ENCODE results near the gene ZNF264.
A peak's percentile ranks its signal among the peaks of the same experiment; 100 is the strongest.
"Not testable (repeated sequence)": the region's sequence is repeated elsewhere in the genome, so short reads cannot be mapped to it uniquely, and the experiment has no call there.

The ZNF264 gene

DNA sequence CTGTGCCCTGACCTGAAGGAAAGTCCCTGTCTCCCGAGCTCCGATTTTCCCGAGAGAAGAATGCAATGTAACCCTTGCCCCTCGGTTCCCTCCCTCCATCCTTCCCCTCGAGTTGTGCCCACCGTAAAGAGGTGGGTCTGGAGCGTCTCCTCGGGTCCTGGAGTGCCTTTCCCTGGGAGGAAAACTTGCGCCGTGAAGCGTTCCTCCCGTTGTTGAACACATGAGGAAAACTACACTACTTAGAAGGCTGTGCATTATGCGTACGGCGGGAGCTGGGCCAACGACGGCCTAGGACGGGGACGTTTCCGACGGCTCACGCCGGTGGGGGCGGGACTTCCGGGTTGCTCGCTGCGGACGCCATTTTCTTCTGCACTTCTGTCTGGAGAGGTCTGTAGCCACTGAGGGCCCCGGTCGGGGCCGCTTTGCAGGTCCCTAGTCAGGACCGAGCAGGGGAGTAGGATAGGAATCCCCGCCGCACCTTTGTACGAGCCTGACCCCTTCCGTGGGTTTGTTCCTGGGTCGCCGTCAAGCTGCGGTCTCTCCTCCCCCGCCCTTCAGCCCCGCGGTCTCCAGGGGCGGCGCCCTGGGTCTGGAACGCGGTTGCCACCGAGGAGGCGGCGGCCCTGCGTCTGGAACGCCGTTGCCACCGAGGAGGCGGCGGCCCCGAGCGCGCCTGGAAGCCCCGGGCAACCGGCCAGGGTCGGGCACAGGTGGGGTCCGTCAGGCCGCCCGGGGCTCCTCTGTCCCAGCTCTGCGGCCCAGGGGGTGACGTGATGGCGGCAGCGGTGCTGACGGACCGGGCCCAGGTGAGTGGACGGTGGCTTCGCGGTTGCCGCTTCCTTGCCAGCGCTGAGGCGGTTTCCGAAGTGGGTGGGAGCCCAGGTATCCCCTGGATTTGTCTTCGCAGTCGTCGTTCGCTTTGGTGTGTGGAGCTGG, at the start of gene ZNF264:
TSS of gene ZNF264 (plus strand) at position 360 of the 936 bp plus-strand sequence. CDS start at position 774, 414 bp downstream.
- in situ Hi-C loops (cut with HindIII; ENCODE audit: low pct_unique_long_range_greater_than_20kb, low sequenced_read_pairs), result no loop called here

GRCh38 chr19:57141699-57142098, 49.6 kb upstream of the ZNF264 start:
- in situ Hi-C loops (cut with HindIII; ENCODE audit: low pct_unique_long_range_greater_than_20kb, low sequenced_read_pairs), result no loop called here
- DNase-seq (ENCODE audit: low read depth in 1 of 2, low spot score in 1 of 2), result no peak
- TF ChIP-seq JUND (IDR thresholded peaks at IDR 0.05; ENCODE audit: low read depth), result no peak

More for the DNA sequence above, at the start of gene ZNF264:
- TF ChIP-seq JUND (IDR thresholded peaks at IDR 0.05; ENCODE audit: low read depth), result no peak
- peak; percentile 67 to 88 for DNase-seq (ENCODE audit: low read depth in 1 of 2, low spot score in 1 of 2)

DNA sequence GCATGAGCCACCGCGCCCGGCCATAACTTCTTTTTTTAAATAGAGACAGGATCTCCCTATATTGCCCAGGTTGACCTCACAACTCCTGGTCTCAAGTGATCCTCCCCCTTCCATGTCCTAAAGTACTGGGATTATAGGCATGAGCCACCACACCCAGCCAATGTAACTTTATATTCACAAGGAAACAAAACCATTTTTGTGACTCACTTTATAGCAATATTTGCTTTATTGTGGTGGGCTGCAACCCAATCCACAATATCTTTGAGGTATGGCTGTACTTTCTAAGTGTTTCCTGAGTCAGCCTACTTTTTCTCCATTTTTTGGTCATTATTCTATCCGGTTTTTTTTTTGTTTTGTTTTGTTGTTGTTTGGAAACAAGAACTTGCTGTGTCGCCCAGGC, 38.4 kb upstream of the ZNF264 start:
- no peak for TF ChIP-seq JUND (IDR thresholded peaks at IDR 0.05; ENCODE audit: low read depth)
- in situ Hi-C loops (cut with HindIII; ENCODE audit: low pct_unique_long_range_greater_than_20kb, low sequenced_read_pairs), result no loop called here
- no peak for DNase-seq (ENCODE audit: low read depth in 1 of 2, low spot score in 1 of 2)

DNA sequence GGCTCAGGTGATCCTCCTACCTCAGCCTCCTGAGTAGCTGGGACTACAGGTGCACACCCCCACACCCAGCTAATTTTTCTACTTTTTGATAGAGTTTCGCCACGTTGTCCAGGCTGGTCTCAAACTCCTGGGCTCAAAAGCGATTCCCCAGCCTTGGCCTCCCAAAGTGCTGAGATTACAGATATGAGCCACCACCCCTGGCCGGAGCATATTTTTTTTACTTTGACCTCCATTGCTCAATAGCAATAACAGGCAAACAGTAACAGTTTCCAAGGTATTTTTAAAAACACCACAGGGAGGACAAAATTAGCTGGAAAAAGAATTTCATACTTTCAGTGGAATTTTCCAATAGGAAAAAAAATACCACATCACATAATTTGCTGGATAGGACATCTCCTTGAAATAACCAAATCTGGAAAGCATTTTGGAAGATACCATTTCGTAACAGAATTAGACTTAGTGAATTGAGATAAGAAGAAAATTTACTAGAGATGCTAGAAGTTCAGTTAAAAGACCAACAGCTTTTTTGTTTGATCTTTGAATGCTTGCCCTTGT, 29.2 kb upstream of the ZNF264 start:
- in situ Hi-C loops (cut with HindIII; ENCODE audit: low pct_unique_long_range_greater_than_20kb, low sequenced_read_pairs), result no loop called here
- no peak for TF ChIP-seq JUND (IDR thresholded peaks at IDR 0.05; ENCODE audit: low read depth)
- no peak for DNase-seq (ENCODE audit: low read depth in 1 of 2, low spot score in 1 of 2)

DNA sequence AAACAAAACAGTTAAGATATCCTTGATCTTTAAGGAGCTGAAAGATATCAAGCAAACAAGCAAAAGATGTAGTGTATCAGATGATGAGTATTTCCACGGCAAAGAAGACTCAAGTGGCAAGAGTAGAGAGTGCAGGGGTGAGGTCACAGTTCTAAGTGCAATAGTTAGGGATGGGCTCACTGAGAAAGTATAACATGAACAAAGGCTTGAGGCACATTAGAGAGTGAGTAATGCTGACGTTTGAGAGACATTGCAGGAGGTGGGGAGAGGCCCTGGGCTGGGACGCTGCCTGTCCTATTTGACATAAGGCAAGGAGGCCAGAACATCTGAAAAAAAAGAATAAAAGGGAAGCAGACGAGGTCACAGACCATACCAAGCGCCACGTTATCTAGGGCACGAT, 25.5 kb upstream of the ZNF264 start:
- no peak for DNase-seq (ENCODE audit: low read depth in 1 of 2, low spot score in 1 of 2)
- TF ChIP-seq JUND (IDR thresholded peaks at IDR 0.05; ENCODE audit: low read depth), result no peak
- in situ Hi-C loops (cut with HindIII; ENCODE audit: low pct_unique_long_range_greater_than_20kb, low sequenced_read_pairs), result no loop called here

GRCh38 chr19:57167385-57167784, 23.9 kb upstream of the ZNF264 start, which contains the start of gene DUXA:
TSS of gene DUXA (minus strand) at chr19:57167485. CDS start at chr19:57167443, 42 bp downstream.
- no peak for DNase-seq (ENCODE audit: low read depth in 1 of 2, low spot score in 1 of 2)
- in situ Hi-C loops (cut with HindIII; ENCODE audit: low pct_unique_long_range_greater_than_20kb, low sequenced_read_pairs), result no loop called here

DNA sequence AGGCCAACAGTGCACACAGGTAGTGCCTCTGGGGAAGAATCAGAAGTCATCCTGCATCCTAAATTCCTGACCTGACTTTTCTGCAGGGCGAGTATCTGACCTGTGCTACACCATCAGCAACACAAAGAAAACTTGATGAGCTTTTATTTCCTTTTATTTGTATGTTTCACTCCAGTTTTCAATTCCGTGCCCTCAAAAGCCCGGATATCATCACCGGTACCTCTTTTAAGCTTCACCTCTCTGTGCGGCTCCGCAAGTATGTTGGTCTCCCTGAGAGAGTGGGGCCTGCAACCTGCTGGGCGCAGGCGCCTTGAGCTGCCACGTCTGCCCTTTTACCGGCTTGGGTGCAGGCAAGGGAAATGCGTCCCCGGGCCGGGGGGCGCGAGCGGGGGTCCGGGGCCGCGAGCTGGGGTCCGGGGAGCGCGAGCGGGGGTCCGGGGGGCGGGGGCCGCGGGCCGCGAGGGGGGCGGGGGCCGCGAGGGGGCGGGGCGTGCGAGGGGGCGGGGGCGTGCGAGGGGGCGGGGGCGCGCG, 19.7 kb upstream of the ZNF264 start:
- in situ Hi-C loops (cut with HindIII; ENCODE audit: low pct_unique_long_range_greater_than_20kb, low sequenced_read_pairs), result no loop called here
- TF ChIP-seq JUND (IDR thresholded peaks at IDR 0.05; ENCODE audit: low read depth), result no peak
- no peak for DNase-seq (ENCODE audit: low read depth in 1 of 2, low spot score in 1 of 2)

More at GRCh38 chr19:57167385-57167784, 23.9 kb upstream of the ZNF264 start, which contains the start of gene DUXA:
- TF ChIP-seq JUND (IDR thresholded peaks at IDR 0.05; ENCODE audit: low read depth), result no peak

- no peak for TF ChIP-seq JUND (IDR thresholded peaks at IDR 0.05; ENCODE audit: low read depth)
- DNase-seq (ENCODE audit: low read depth in 1 of 2, low spot score in 1 of 2), result no peak
- in situ Hi-C loops (cut with HindIII; ENCODE audit: low pct_unique_long_range_greater_than_20kb, low sequenced_read_pairs), result no loop called here
These were observed 999 bp upstream of the ZNF264 start for GRCh38 chr19:57190301-57190700.

DNA sequence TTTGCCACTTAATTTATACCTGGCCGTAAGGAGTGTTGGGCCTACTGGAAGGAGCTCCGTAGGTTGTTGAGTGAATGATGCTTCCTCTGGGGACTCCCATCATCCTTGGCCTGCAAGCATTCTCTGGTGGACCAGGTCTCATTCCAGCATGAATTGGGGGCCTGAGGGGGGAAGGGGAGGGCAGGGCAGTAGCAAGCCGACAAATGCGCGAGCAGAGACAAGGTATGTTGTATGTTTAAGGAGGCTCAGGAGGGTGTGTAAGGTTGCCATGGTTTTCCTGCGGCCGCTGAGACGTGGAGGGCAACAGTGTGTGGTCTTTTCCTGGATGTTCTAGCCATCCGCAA, 749 bp downstream of the ZNF264 start:
- TF ChIP-seq JUND (IDR thresholded peaks at IDR 0.05; ENCODE audit: low read depth), result no peak
- no peak for DNase-seq (ENCODE audit: low read depth in 1 of 2, low spot score in 1 of 2)
- in situ Hi-C loops (cut with HindIII; ENCODE audit: low pct_unique_long_range_greater_than_20kb, low sequenced_read_pairs), result no loop called here

DNA sequence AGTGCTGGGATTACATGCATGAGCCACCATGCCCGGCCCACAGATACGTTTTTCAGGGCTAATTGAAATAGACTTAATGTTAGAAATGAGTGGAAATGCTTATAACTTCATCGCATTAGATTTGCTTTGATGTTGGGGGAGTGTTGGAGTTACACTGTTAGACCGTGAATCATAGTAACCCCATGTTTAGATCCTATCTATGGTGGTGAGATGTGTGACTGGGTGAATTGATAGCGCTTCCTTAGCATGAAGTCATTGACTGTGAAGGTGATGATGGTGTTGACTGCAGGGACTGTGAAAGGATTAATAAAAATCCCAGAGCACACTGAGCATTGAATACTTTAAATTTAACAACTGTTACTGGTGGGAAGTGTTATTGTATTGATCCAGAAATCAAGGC, 1.7 kb downstream of the ZNF264 start:
- no peak for TF ChIP-seq JUND (IDR thresholded peaks at IDR 0.05; ENCODE audit: low read depth)
- in situ Hi-C loops (cut with HindIII; ENCODE audit: low pct_unique_long_range_greater_than_20kb, low sequenced_read_pairs), result no loop called here
- no peak for DNase-seq (ENCODE audit: low read depth in 1 of 2, low spot score in 1 of 2)

GRCh38 chr19:57197874-57198273, 6.6 kb downstream of the ZNF264 start:
- DNase-seq (ENCODE audit: low read depth in 1 of 2, low spot score in 1 of 2); in situ Hi-C loops (cut with HindIII; ENCODE audit: low pct_unique_long_range_greater_than_20kb, low sequenced_read_pairs): not testable (repeated sequence)

- no peak for TF ChIP-seq JUND (IDR thresholded peaks at IDR 0.05; ENCODE audit: low read depth)
- DNase-seq (ENCODE audit: low read depth in 1 of 2, low spot score in 1 of 2), result no peak
- in situ Hi-C loops (cut with HindIII; ENCODE audit: low pct_unique_long_range_greater_than_20kb, low sequenced_read_pairs), result no loop called here
These were observed 10.9 kb downstream of the ZNF264 start for GRCh38 chr19:57202160-57202559.

DNA sequence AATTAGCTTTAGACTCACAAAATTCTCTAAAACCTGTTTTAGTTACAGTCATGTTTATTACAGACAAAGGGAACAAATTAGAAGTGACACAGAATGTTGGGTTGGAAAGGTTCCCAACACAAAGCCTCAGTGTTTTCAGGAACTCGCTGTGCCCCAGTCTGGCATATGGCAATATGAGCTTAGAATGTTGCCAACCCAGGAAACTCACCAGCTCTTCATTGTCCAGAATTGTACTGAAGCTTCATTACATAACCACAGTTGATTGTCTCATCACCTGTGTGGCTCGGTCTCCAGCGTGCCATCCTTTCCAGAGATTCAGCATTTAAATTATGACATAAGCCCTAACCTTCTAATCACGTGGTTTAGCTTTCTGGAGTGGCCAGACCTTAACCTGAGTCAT, 19.1 kb downstream of the ZNF264 start:
- DNase-seq (ENCODE audit: low read depth in 1 of 2, low spot score in 1 of 2), result no peak
- in situ Hi-C loops (cut with HindIII; ENCODE audit: low pct_unique_long_range_greater_than_20kb, low sequenced_read_pairs), result no loop called here
- TF ChIP-seq JUND (IDR thresholded peaks at IDR 0.05; ENCODE audit: low read depth), result no peak

All from T47D (cell line).